GM12873 (cell line): ENCODE results near the gene DIS3L2.

ENCODE experiments used
- TF ChIP-seq, protein P1 (sequence below): IDR thresholded peaks from 2 replicates; pipeline ENCODE4 v1.5.1; 2012; ENCODE audit warnings: low read depth, mild to moderate bottlenecking, moderate library complexity, low read length, control low read depth; ENCODE audit not compliant: insufficient read depth; ENCODE audit errors: missing control alignments

The DIS3L2 gene

GRCh38 chr2:232053777-232054176 is 92.3 kb downstream of the DIS3L2 start:
- TF ChIP-seq, protein P1, sequence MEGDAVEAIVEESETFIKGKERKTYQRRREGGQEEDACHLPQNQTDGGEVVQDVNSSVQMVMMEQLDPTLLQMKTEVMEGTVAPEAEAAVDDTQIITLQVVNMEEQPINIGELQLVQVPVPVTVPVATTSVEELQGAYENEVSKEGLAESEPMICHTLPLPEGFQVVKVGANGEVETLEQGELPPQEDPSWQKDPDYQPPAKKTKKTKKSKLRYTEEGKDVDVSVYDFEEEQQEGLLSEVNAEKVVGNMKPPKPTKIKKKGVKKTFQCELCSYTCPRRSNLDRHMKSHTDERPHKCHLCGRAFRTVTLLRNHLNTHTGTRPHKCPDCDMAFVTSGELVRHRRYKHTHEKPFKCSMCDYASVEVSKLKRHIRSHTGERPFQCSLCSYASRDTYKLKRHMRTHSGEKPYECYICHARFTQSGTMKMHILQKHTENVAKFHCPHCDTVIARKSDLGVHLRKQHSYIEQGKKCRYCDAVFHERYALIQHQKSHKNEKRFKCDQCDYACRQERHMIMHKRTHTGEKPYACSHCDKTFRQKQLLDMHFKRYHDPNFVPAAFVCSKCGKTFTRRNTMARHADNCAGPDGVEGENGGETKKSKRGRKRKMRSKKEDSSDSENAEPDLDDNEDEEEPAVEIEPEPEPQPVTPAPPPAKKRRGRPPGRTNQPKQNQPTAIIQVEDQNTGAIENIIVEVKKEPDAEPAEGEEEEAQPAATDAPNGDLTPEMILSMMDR: no peak

DNA sequence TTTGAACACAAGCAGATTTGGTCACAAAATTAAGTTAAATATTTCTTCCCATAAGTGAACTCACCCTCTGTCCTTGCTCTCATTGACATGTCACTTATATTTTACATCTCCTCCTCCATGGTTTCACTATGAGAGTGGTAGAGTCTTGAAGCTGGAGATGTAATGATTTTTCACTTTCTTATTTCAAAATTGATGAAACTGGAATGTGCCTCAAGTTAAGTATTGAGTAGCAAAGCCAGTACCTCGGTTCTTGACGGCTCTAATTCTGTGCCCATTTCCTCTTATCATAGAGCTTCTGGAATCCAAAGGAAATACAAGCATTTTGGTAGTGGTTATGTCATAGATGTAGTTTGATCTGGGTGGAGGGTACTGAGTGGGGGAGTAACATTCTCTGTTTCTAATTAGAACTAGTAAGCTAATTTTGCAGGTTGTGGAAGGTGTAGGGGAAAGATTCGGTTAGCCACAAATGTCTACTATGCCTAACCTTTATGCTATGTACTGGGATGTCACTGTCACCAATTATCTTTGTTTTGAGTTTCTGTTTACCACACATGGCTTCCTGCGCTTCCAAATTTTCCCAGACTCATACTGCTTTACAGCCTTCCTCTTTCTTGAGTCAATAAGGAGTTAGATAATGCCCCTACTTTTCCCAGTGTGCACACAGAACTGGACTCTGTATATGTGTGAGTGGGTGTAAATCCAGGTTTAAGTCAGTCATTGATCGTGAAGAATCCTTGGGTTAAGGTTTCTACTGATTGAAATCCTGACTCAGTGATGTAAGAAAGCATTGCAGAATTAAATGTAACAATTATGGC is 96.8 kb downstream of the DIS3L2 start:
- TF ChIP-seq, protein P1: no peak

- TF ChIP-seq, protein P1: no peak
Observed at GRCh38 chr2:232058931-232059330, 97.4 kb downstream of the DIS3L2 start.

GRCh38 chr2:232061265-232061664 is 99.8 kb downstream of the DIS3L2 start:
- TF ChIP-seq, protein P1: no peak

GRCh38 chr2:232073026-232073425 is 111.5 kb downstream of the DIS3L2 start:
- TF ChIP-seq, protein P1: no peak

DNA sequence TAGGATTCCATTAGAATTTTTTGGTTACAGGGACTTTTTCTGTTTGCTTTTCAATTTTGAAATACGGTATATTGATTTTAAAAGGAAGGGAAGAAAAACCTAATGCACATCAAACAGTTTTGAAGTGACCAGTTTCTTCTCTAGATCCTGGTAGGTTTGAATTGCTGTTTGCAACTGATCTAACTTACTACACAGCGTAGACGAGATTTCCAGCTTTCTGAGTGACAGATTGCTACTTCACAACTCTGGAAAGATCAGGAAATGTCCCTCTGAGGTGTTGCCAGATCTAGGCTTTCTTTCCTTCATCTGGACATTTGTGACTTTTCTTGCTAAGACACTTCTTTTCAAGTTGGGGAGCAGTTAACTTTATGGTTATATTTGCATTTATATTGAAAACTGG is 112.2 kb downstream of the DIS3L2 start:
- TF ChIP-seq, protein P1: no peak

GRCh38 chr2:232075080-232075479 is 113.6 kb downstream of the DIS3L2 start:
- TF ChIP-seq, protein P1: no peak
